GM21515 (cell line): ENCODE results near the gene TRABD2B.

ENCODE experiments used
- ATAC-seq: cut with Tn5 transposase; IDR thresholded peaks from one replicate; pipeline ENCODE4 v1.9.1; 2021; ENCODE audit not compliant: unreplicated experiment

TRABD2B gene

GRCh38 chr1:48022306-48022705 is 25.1 kb upstream of the TRABD2B start:
- ATAC-seq, result no peak

GRCh38 chr1:48021792-48022191 is 24.6 kb upstream of the TRABD2B start:
- ATAC-seq, result no peak

- ATAC-seq, result no peak
Observed at GRCh38 chr1:48019714-48020315, 22.6 kb upstream of the TRABD2B start.

DNA sequence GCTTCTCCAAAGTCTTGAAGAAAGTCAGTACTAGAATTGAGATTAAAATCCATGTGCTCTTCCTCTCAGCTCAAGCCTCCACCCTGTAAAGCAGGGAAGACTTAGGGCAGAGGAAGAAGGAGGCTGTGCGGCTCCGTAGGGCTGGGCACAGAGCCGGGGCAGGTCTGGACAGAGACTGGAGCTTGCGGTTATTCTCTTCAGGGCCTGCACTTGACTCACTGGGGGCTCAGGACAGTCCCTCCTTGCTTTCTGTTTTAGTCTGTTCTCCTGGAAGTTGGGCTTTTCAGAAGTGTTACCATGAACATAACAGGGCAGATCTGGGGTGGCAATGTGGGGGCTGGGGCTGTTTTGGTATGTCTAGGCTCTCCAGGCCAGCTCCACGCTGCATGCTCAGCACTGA is 21.6 kb upstream of the TRABD2B start:
- no peak for ATAC-seq

GRCh38 chr1:48017716-48018115 is 20.5 kb upstream of the TRABD2B start:
- ATAC-seq, result no peak

- ATAC-seq, result no peak
Observed at GRCh38 chr1:48016515-48016914, 19.3 kb upstream of the TRABD2B start.

GRCh38 chr1:48013270-48013669 is 16.1 kb upstream of the TRABD2B start:
- ATAC-seq, result no peak

- ATAC-seq, result no peak
Observed at GRCh38 chr1:48007047-48007446, 9.9 kb upstream of the TRABD2B start.

DNA sequence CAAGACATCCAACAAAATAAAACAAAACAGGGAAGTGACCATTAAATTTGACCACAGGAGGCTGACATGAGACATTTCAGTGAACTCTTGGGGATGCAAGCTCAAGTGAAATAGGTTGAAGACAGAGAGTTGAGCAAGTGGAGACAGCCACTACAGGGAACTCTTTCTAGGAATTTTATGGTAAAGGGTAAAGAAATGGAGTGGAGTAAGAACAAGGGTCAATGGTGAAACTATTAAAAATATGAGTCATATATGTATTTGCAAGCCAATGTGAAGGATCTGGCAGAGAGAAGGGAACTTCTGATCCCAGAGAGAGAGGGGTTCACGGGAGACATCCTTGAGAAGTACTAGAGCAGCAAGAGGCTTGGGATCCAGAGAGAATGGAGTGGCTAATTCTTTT is 9.1 kb upstream of the TRABD2B start:
- ATAC-seq, result no peak

DNA sequence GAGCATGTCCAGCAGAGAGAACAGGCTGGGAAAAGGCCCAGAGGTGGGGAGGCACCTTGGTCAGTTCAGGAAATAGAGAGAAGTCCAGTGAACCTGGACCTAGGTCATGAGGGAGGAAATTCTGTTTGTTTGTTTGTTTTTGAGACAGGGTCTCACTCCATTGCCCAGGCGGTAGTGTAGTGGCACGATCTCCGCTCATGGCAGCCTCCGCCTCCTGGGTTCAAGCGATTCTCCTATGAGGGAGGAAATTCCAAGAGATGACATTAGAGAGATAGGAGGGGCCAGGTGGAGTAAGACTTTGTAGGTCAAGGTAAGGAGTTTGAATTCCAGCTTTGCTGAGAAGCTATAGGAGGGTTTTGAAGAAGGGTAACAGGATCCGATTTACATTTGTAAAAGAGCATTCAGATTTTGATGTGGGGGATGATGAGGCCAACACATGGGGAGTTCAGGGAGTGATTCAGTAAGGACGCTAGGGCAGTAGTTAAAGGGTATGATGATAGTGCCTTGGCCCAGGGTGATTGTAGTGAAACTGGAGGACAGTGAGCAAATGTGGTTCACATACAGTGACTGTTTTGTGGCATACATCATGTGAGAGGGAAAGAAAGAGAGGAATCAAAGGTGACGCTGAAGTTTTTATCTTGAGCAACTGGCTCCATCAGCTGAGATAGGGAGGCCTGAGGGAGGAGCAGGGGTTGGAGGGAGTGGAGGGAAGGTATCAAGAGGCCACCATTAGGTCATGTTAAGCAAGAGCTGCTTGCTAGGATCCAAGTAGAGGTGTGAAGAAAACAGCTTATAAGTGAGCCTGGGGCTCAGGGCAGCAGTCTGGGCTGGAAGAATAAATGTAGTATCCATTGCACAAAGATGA is 8.3 kb upstream of the TRABD2B start:
- no peak for ATAC-seq

DNA sequence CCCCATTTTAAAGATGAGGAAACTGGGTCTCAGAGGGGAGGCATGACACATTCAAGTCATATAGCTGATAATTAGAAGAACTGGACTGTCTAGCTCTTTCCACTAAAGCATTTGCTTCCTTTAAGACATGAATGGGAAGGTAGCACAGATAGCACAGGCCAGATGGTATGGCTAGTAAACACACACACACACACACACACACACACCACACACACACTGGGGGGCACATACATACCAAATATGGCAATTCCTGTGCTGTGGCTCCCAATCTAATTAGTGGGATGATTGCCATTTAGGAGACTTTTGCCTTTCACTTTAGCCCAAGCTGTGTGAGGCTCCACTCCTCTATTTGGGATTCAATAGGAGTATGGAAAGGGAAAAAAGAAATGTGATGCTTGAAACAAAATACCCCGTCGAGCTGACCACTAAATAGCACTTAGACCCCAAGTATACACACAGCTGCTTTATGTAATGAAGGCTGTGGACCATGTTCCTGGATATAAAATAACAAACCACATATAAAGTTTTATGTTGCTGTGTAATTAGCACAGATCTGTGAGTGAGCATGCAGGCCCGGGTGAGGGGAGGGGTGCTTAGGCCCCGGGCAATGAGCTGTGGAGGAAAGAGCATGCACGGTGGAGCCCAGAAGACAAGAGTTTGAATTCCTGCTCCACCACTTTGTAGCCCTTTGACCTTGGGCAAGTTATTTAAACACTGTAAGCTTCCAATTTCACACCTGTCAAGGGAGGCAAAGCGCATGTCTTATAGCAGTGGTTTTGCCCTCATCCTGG is 6.8 kb upstream of the TRABD2B start:
- no peak for ATAC-seq

DNA sequence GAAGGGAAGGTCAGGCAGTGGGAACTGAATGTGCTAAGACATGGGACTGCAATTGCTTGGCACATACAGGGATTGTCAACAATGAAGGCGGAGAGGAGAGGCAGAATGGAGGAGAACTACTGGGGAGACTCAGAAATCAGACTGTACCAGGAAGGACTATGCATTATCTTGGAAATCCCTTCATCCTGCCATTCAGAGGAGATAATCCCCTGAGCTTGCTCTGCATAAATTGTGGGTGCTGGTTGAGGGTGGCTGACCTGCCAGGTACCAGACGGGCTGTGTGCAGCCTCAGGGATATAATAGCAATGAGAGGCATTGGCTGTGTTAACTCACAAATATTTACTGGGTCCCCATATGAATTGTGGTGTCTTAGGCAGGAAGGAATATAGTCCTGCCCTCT is 5.0 kb upstream of the TRABD2B start:
- ATAC-seq, result no peak

GRCh38 chr1:48001696-48002095 is 4.5 kb upstream of the TRABD2B start:
- no peak for ATAC-seq

- ATAC-seq, result no peak
Observed at GRCh38 chr1:48000883-48001282, 3.7 kb upstream of the TRABD2B start.

DNA sequence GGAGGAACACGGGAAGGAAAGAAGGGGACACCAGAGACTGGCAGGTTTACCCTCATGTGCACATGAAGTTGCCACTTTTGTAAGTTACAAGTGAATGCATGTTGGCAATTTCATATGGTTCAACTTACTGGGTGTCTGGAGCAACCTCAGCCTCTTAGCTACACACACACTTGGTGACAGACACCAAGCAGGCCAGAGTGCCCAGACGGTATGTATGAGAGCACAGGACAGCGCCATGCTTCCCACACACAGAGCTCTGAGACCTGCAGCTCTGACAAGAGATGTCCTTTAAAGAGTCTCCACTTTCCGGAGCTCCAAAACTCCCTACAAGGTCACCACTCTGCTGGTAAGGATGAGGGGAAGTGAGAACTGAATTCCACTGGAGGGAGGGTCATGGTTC is 1.9 kb upstream of the TRABD2B start:
- no peak for ATAC-seq

DNA sequence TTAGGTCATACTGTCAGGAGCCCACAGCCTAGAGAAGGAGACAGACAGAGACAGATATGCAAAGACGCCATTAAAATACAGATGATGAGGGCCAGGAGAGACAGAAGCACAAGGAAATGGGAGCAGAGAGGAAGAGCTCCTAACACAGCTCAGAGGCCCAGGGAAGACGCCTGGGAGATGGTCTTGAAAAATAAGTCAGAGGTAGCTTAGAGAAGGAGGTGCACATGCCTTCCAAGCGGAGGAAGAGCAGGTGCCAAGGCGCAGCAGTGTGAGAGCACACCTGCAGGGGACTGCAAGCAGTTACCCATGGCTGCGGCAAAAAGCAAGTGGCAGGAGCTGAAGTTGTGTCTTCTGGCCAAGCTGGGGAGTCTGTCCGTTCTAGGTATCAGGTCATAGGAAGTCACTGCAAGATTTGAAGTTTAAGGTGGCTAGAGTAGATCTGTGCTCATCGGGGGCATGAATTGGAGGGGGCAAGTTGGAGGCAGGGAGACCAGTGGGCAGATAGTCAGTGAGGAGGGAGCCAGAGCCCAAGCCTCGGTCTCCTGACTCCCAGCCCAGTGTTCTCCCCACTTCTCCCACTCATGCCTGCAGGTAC is 1.3 kb upstream of the TRABD2B start:
- no peak for ATAC-seq

GRCh38 chr1:47996406-47997226 is 569 bp downstream of the TRABD2B start:
- ATAC-seq, result no peak

DNA sequence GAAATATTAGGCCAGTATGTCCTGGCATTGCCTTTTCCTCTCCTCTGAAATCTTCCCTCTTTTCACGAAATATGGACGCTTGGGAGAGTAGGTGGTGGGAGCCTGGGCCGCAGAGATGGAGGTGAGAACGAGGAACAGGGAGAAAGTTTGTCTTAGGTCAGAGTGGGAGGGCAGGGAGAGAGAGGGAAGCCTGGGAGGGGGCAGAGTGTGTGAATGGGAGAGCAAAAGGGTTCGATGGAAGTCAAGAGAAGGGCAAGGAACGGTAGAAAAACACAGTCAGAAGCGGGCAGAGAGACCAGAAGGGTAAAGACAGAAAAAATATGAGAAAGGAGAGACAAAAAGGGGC is 1.2 kb downstream of the TRABD2B start:
- ATAC-seq, result no peak

DNA sequence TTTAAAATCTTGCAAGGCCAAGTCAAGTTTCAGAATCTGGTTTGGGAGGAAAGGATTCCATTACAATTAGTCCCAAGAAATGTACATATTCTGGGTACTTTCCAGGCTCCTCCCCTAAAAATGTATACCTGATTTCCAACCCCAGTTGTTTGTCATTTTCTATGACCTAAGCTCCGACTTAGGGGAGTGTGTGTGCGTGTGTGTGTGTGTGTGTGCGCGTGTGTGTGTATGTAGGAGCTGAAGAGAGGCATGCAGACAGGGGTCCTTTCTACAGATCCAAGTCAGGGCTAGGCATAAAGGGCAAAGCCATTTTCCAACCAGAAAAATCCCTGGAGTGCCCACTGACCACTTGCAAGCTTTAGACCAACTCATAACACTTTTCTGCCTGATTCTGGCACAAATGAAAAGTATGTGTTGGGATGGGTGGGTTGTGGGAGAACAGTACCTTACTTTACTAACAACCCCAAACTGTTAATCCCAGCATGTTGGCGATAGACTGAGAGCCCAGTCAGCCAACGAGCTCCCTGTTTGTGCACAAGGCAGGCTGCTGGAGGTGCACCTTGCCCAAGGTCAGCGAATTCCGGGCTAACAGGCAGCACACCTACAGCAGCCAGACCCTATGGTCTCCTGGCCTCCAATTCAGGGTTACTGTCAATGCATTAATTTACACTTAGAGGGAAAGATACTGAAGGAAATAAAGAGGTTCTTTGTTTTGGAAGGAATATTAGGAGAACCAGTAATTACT is 1.7 kb downstream of the TRABD2B start:
- ATAC-seq, result no peak
